Caki2 (cell line): ENCODE results near the gene RSAD1. TPM values are rescaled to one million over a fixed set of nuclear protein-coding genes. Genes with fewer than 3 reads are reported as not detected.

Experiments
- DNase-seq: peaks from one replicate; pipeline ENCODE4 v3.0.0-alpha.2; 2015; ENCODE audit warnings: low read depth
- in situ Hi-C: cut with HindIII; loops from 2 replicates; pipeline ENCODE4 v1.10.0; 2016; ENCODE audit warnings: low sequenced_read_pairs, low pct_unique_long_range_greater_than_20kb, mixed read lengths
- total RNA-seq: library from RNA; depleted of rRNA; stranded (reverse); fragments of >200 nt; shearing (Covaris generic); gene quantifications from 2 replicates; pipeline ENCODE4 v1.2.3, GENCODE V29; 2014; ENCODE audit warnings: low replicate concordance

RSAD1 gene
- total RNA-seq, 1 experiment from 2014 or later = 31.4 TPM

- no peak for DNase-seq
- in situ Hi-C loops = no loop called here
Observed at GRCh38 chr17:50505591-50506130, 27.0 kb downstream of the RSAD1 start.

GRCh38 chr17:50506298-50506697 is 27.6 kb downstream of the RSAD1 start:
- in situ Hi-C loops = no loop called here
- no peak for DNase-seq

- in situ Hi-C loops = no loop called here
- DNase-seq = peak; percentile 64
Observed at GRCh38 chr17:50507871-50508572, 29.4 kb downstream of the RSAD1 start, which contains the start of gene MYCBPAP. MYCBPAP (plus strand) TSS chr17:50508439; CDS start chr17:50508675, 236 bp downstream.

GRCh38 chr17:50508573-50509460 is 30.2 kb downstream of the RSAD1 start:
- DNase-seq = no peak
- in situ Hi-C loops = no loop called here

- in situ Hi-C loops = no loop called here
- DNase-seq = peak; percentile 21
Observed at GRCh38 chr17:50511058-50511457, 32.4 kb downstream of the RSAD1 start.

GRCh38 chr17:50513495-50513894 is 34.8 kb downstream of the RSAD1 start:
- no peak for DNase-seq
- in situ Hi-C loops = no loop called here

GRCh38 chr17:50514388-50514787 is 35.7 kb downstream of the RSAD1 start:
- DNase-seq = no peak

GRCh38 chr17:50514936-50515702 is 36.5 kb downstream of the RSAD1 start:
- DNase-seq = no peak
- in situ Hi-C loops = no loop called here

More at GRCh38 chr17:50514388-50514787, 35.7 kb downstream of the RSAD1 start:
- in situ Hi-C loops = no loop called here

GRCh38 chr17:50517011-50517410 is 38.4 kb downstream of the RSAD1 start:
- DNase-seq = no peak
- in situ Hi-C loops = no loop called here

- in situ Hi-C loops = no loop called here
Observed at GRCh38 chr17:50517504-50518383, 39.1 kb downstream of the RSAD1 start.

GRCh38 chr17:50518384-50519023 is 39.8 kb downstream of the RSAD1 start:
- in situ Hi-C loops = no loop called here
- no peak for DNase-seq

More at GRCh38 chr17:50517504-50518383, 39.1 kb downstream of the RSAD1 start:
- DNase-seq = no peak

- DNase-seq = no peak
- in situ Hi-C loops = no loop called here
Observed at GRCh38 chr17:50519141-50519834, 40.6 kb downstream of the RSAD1 start.

GRCh38 chr17:50520483-50520882 is 41.8 kb downstream of the RSAD1 start:
- DNase-seq = no peak
- in situ Hi-C loops = no loop called here

GRCh38 chr17:50521514-50521913 is 42.9 kb downstream of the RSAD1 start:
- in situ Hi-C loops = no loop called here
- DNase-seq = no peak

- DNase-seq = no peak
- in situ Hi-C loops = no loop called here
Observed at GRCh38 chr17:50522766-50523165, 44.1 kb downstream of the RSAD1 start.

GRCh38 chr17:50523208-50523607 is 44.5 kb downstream of the RSAD1 start:
- DNase-seq = no peak
- in situ Hi-C loops = no loop called here
